HepG2 (cell line): ENCODE measurements around the gene HMGCS2.

ENCODE experiments used
- CC2D1A ChIP-seq: sonication (generic); formaldehyde crosslinking; IDR thresholded peaks from 2 replicates; pipeline ENCODE4 v1.8.1; 2023; ENCODE audit warnings: mild to moderate bottlenecking, missing genetic modification reagents
- IRX3 ChIP-seq: sonication (generic); formaldehyde crosslinking; IDR thresholded peaks from 2 replicates; pipeline ENCODE4 v1.8.1; 2023; ENCODE audit warnings: mild to moderate bottlenecking, low read depth, missing genetic modification reagents, borderline replicate concordance
- MAZ ChIP-seq, 2 experiments: sonication (generic) in 1 of 2; formaldehyde crosslinking in 1 of 2; IDR thresholded peaks; 2 replicates each; pipeline versions ENCODE4 v1.5.0 to v1.6.1; 2012 to 2020; ENCODE audit warnings: low read depth in 2 of 2, mild to moderate bottlenecking in 2 of 2, borderline replicate concordance in 1 of 2, improper control_type of control experiment in 1 of 2, low read length in 1 of 2, missing genetic modification reagents in 1 of 2, moderate library complexity in 1 of 2
- RBAK ChIP-seq: sonication (generic); formaldehyde crosslinking; IDR thresholded peaks from 2 replicates; pipeline ENCODE4 v1.5.1; 2020; ENCODE audit warnings: mild to moderate bottlenecking, missing genetic modification reagents
- SRSF4 ChIP-seq: fragments of 200-400 bp; formaldehyde crosslinking; IDR thresholded peaks from one replicate; pipeline ENCODE4 v1.6.1; 2018; ENCODE audit warnings: mild to moderate bottlenecking, low read depth, low read length, moderate library complexity; ENCODE audit not compliant: poor library complexity, severe bottlenecking
- ZNF782 ChIP-seq: sonication (generic); formaldehyde crosslinking; IDR thresholded peaks from 2 replicates; pipeline ENCODE4 v1.4.0; 2020; ENCODE audit warnings: missing genetic modification reagents, mild to moderate bottlenecking, borderline replicate concordance
- ZSCAN29 ChIP-seq: sonication (generic); formaldehyde crosslinking; conservative IDR thresholded peaks from 2 replicates; pipeline ENCODE4 v1.4.0; 2020; ENCODE audit warnings: mild to moderate bottlenecking, missing genetic modification reagents
- TF ChIP-seq, protein P1 (sequence below): sonication (generic); formaldehyde crosslinking; IDR thresholded peaks from 2 replicates; pipeline ENCODE4 v1.5.0; 2020; ENCODE audit warnings: mild to moderate bottlenecking, missing genetic modification reagents, moderate library complexity
- TF ChIP-seq, protein P2 (sequence below): sonication (generic); formaldehyde crosslinking; IDR thresholded peaks from 2 replicates; pipeline ENCODE4 v1.5.1; 2020; ENCODE audit warnings: missing genetic modification reagents, mild to moderate bottlenecking, borderline replicate concordance
- TF ChIP-seq, protein P3 (sequence below): sonication (generic); formaldehyde crosslinking; IDR thresholded peaks from 2 replicates; pipeline ENCODE4 v1.8.1; 2023; ENCODE audit warnings: missing genetic modification reagents, inconsistent platforms, borderline replicate concordance

DNA sequence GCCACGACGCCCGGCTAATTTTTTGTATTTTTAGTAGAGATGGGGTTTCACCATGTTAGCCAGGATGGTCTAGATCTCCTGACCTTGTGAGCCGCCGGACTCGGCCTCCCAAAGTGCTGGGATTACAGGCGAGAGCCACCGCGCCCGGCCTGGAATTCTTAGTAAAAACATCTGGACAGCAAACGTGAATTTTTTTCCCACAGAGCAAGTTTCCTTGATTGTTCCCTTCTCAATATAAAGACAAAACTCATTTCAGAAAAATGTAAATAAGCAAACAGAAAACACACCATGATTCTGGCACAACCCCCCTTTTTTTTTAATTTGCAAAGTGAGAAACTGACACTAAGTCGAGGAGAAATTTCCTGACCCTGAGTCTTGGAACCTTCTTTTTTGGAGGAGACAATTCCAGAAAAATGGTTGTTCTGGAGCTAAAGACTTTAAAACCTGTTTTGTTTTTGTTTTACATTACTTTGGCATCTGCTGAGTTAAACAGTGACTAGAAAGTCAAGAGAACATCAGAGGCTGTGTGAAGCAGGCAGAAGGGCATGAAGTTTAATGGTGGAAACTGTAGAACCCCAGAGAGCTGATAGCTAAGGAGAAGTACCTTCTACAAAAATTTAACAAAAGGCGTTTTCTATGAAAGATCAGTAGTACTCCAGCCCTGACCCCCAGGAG is 10.3 kb upstream of the HMGCS2 start:
- TF ChIP-seq, protein P1, sequence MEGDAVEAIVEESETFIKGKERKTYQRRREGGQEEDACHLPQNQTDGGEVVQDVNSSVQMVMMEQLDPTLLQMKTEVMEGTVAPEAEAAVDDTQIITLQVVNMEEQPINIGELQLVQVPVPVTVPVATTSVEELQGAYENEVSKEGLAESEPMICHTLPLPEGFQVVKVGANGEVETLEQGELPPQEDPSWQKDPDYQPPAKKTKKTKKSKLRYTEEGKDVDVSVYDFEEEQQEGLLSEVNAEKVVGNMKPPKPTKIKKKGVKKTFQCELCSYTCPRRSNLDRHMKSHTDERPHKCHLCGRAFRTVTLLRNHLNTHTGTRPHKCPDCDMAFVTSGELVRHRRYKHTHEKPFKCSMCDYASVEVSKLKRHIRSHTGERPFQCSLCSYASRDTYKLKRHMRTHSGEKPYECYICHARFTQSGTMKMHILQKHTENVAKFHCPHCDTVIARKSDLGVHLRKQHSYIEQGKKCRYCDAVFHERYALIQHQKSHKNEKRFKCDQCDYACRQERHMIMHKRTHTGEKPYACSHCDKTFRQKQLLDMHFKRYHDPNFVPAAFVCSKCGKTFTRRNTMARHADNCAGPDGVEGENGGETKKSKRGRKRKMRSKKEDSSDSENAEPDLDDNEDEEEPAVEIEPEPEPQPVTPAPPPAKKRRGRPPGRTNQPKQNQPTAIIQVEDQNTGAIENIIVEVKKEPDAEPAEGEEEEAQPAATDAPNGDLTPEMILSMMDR (CRISPR knock-in tag): no peak
- TF ChIP-seq, protein P2, sequence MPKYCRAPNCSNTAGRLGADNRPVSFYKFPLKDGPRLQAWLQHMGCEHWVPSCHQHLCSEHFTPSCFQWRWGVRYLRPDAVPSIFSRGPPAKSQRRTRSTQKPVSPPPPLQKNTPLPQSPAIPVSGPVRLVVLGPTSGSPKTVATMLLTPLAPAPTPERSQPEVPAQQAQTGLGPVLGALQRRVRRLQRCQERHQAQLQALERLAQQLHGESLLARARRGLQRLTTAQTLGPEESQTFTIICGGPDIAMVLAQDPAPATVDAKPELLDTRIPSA (CRISPR knock-in tag): no peak
- TF ChIP-seq ZSCAN29 (CRISPR knock-in tag) (no peak), RBAK (CRISPR knock-in tag) (no peak), CC2D1A (CRISPR knock-in tag) (no peak), MAZ (IDR thresholded peaks at IDR 0.05; ENCODE audit: borderline replicate concordance, low read depth, low read length) (no peak), MAZ (CRISPR knock-in tag; IDR thresholded peaks at IDR 0.05; ENCODE audit: low read depth) (no peak), ZNF782 (no peak), IRX3 (CRISPR knock-in tag) (no peak), SRSF4 (no peak)
- TF ChIP-seq, protein P3, sequence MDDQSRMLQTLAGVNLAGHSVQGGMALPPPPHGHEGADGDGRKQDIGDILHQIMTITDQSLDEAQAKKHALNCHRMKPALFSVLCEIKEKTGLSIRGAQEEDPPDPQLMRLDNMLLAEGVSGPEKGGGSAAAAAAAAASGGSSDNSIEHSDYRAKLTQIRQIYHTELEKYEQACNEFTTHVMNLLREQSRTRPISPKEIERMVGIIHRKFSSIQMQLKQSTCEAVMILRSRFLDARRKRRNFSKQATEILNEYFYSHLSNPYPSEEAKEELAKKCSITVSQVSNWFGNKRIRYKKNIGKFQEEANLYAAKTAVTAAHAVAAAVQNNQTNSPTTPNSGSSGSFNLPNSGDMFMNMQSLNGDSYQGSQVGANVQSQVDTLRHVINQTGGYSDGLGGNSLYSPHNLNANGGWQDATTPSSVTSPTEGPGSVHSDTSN: no peak
